ENCODE measurements around the gene CNTNAP2. TPM values are rescaled to one million over a fixed set of nuclear protein-coding genes. Genes with fewer than 3 reads are reported as not detected.

CNTNAP2 gene
- total and polyA plus RNA-seq, 9 of the 15 experiments (the other 6 are each of a cell fraction or from before 2014, with no cell fraction given): 0.04 to 0.62 (median 0.09) TPM; not detected in 4

DNA sequence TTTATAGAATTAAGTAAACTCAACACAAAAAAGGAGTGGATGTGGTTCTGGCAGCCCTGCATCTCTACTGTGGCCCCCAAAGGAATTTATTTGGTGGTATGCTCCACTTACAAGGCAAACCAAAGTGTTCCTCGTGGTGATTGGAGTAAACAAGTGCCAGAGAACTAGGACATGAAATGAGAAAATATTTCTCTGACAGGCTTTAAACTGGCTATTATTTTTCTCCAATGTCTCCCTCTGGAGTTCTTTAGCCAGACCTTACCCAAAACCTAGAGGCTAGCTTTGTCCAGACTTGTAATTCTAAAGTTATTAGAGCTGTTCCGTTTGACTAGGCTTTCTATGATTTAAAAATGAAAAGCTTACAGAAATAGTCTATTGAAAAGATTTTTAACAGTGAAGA is 990.1 kb downstream of the CNTNAP2 start:
- Histone ChIP-seq H3K9me3 (replicated peaks; ENCODE audit: control insufficient read depth, insufficient read depth, low read depth, low read length) (no peaks in the 10 kb centered on the region; the same call in 1 of the 2 replicates), H2AFZ (ENCODE audit: low read depth, low read length) (no peak overlapping the region), H3K4me3 (no peak overlapping the region), H3K4me1 (replicated peaks in 1 of 2; ENCODE audit: control insufficient read depth in 2 of 2, insufficient read depth in 2 of 2, low read length in 2 of 2) (no peaks in the 10 kb centered on the region), H3K9ac (ENCODE audit: insufficient read depth in 1 of 2, low read depth in 2 of 2, low read length in 2 of 2) (no peak overlapping the region), H3K27me3 (ENCODE audit: control insufficient read depth in 2 of 2, insufficient read depth in 2 of 2, low read length in 2 of 2) (no peaks in the 10 kb centered on the region), H3K9me1 (ENCODE audit: control insufficient read depth, insufficient read depth, low read length) (no peaks in the 10 kb centered on the region), H3K79me2 (ENCODE audit: control insufficient read depth, insufficient read depth, low read length) (no peaks in the 10 kb centered on the region), H3K36me3 (ENCODE audit: control insufficient read depth, insufficient read depth, low read length) (no peaks in the 10 kb centered on the region), H3K27ac (ENCODE audit: extremely low read depth, low read depth, low read length) (no peak overlapping the region), H4K20me1 (replicated peaks; ENCODE audit: control insufficient read depth, insufficient read depth, low read length) (no peaks in the 10 kb centered on the region), H3K4me2 (ENCODE audit: insufficient read depth, low read length) (no peak overlapping the region)
- DNase-seq (ENCODE audit: extremely low read depth in 1 of 4, low spot score in 3 of 4) (no peak), FAIRE-seq (no peak), ATAC-seq (no peak)
- WGBS (ENCODE audit: insufficient coverage, low coverage, missing lambda C conversion rate): 0% methylated on average over 2 of the region's 2 CpGs
- POLR2A ChIA-PET: no interaction called here
- in situ Hi-C loops (cut with MboI): no loop called here
- CTCF ChIA-PET (ENCODE audit: low intra/inter-chr PET ratio): no interaction called here
- BruUV-seq (replicated peaks): no TSS peak
- TF ChIP-seq, protein P1, sequence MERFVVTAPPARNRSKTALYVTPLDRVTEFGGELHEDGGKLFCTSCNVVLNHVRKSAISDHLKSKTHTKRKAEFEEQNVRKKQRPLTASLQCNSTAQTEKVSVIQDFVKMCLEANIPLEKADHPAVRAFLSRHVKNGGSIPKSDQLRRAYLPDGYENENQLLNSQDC (CRISPR knock-in tag; IDR thresholded peaks at IDR 0.05): no peak
- TF ChIP-seq KLF13 (tag; IDR thresholded peaks at IDR 0.05; ENCODE audit: borderline replicate concordance, low read depth): no peak
- TF ChIP-seq PURB (CRISPR knock-in tag; IDR thresholded peaks at IDR 0.05; ENCODE audit: low read depth): no peak
- TF ChIP-seq, protein P2, sequence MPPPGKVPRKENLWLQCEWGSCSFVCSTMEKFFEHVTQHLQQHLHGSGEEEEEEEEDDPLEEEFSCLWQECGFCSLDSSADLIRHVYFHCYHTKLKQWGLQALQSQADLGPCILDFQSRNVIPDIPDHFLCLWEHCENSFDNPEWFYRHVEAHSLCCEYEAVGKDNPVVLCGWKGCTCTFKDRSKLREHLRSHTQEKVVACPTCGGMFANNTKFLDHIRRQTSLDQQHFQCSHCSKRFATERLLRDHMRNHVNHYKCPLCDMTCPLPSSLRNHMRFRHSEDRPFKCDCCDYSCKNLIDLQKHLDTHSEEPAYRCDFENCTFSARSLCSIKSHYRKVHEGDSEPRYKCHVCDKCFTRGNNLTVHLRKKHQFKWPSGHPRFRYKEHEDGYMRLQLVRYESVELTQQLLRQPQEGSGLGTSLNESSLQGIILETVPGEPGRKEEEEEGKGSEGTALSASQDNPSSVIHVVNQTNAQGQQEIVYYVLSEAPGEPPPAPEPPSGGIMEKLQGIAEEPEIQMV (tag; conservative IDR thresholded peaks at IDR 0.05; ENCODE audit: low read depth): no peak
- TF ChIP-seq, protein P3, sequence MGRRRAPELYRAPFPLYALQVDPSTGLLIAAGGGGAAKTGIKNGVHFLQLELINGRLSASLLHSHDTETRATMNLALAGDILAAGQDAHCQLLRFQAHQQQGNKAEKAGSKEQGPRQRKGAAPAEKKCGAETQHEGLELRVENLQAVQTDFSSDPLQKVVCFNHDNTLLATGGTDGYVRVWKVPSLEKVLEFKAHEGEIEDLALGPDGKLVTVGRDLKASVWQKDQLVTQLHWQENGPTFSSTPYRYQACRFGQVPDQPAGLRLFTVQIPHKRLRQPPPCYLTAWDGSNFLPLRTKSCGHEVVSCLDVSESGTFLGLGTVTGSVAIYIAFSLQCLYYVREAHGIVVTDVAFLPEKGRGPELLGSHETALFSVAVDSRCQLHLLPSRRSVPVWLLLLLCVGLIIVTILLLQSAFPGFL (CRISPR knock-in tag; IDR thresholded peaks at IDR 0.05): no peak
- intact Hi-C loops (cut with micrococcal nuclease): no loop called here
